GM15510 (cell line): Measurements from ENCODE around the gene GDF15.

Experiments
- POLR2A ChIP-seq: IDR thresholded peaks from 3 replicates; pipeline ENCODE4 v1.6.1; 2011; ENCODE audit warnings: borderline replicate concordance; ENCODE audit not compliant: insufficient read length; ENCODE audit errors: extremely low read depth

GDF15 gene

GRCh38 chr19:18422530-18423191 lies 36.7 kb downstream of the GDF15 start:
- no peak for TF ChIP-seq POLR2A

GRCh38 chr19:18423258-18424020 lies 37.5 kb downstream of the GDF15 start:
- TF ChIP-seq POLR2A, result no peak

GRCh38 chr19:18424122-18424889 lies 38.3 kb downstream of the GDF15 start:
- no peak for TF ChIP-seq POLR2A

GRCh38 chr19:18424890-18425514 lies 39.0 kb downstream of the GDF15 start:
- no peak for TF ChIP-seq POLR2A

- TF ChIP-seq POLR2A, result no peak
Measured at GRCh38 chr19:18425515-18426415, 39.8 kb downstream of the GDF15 start.

- no peak for TF ChIP-seq POLR2A
Measured at GRCh38 chr19:18426416-18426767, 40.4 kb downstream of the GDF15 start.

GRCh38 chr19:18427080-18427742 lies 41.3 kb downstream of the GDF15 start:
- no peak for TF ChIP-seq POLR2A

GRCh38 chr19:18427743-18428113 lies 41.8 kb downstream of the GDF15 start:
- no peak for TF ChIP-seq POLR2A

- TF ChIP-seq POLR2A, result no peak
Measured at GRCh38 chr19:18428173-18428786, 42.3 kb downstream of the GDF15 start.

GRCh38 chr19:18428787-18429674 lies 43.1 kb downstream of the GDF15 start:
- no peak for TF ChIP-seq POLR2A

- TF ChIP-seq POLR2A, result no peak
Measured at GRCh38 chr19:18429717-18430416, 43.9 kb downstream of the GDF15 start.
